Liver (tissue), 9 donors: ENCODE results near the gene GRM1. TPM values are rescaled to one million over a fixed set of nuclear protein-coding genes. Genes with fewer than 3 reads are reported as not detected.

Experiments
- DNase-seq: peaks from one replicate; pipeline ENCODE4 v3.0.0-alpha.2; 2017; ENCODE audit warnings: low spot score
- H3K27ac ChIP-seq, 2 donors: one replicate each; pipeline ENCODE4 v1.7.0; 2013; ENCODE audit warnings: inconsistent platforms in 2 of 2, low read length in 2 of 2, control low read depth in 1 of 2, low read depth in 1 of 2, mild to moderate bottlenecking in 1 of 2
- H3K27me3 ChIP-seq, 4 donors: one replicate each; pipeline versions ENCODE4 v1.6.1 to v1.7.0; 2013; ENCODE audit warnings: low read length in 3 of 4, inconsistent platforms in 1 of 4, mild to moderate bottlenecking in 1 of 4, moderate library complexity in 1 of 4; ENCODE audit not compliant: control insufficient read depth in 4 of 4, insufficient read depth in 4 of 4
- H3K36me3 ChIP-seq, 4 donors: one replicate each; pipeline versions ENCODE4 v1.6.1 to v1.7.0; 2013; ENCODE audit warnings: low read length in 3 of 4, mild to moderate bottlenecking in 3 of 4, low read depth in 1 of 4, moderate library complexity in 1 of 4; ENCODE audit not compliant: control insufficient read depth in 4 of 4, insufficient read depth in 3 of 4
- H3K4me1 ChIP-seq, 4 donors: one replicate each; pipeline versions ENCODE4 v1.6.1 to v1.7.0; 2013; ENCODE audit warnings: low read length in 3 of 4, mild to moderate bottlenecking in 3 of 4, moderate library complexity in 1 of 4; ENCODE audit not compliant: control insufficient read depth in 4 of 4, insufficient read depth in 4 of 4
- H3K4me3 ChIP-seq, 3 donors: one replicate each; pipeline versions ENCODE4 v1.6.1 to v1.7.0; 2013; ENCODE audit warnings: low read length in 3 of 3, control low read depth in 1 of 3, low read depth in 1 of 3, mild to moderate bottlenecking in 1 of 3
- H3K9ac ChIP-seq, 2 donors: one replicate each; pipeline ENCODE4 v1.7.0; 2013; ENCODE audit warnings: low read length in 2 of 2, mild to moderate bottlenecking in 2 of 2, moderate library complexity in 2 of 2, control low read depth in 1 of 2, low read depth in 1 of 2
- H3K9me3 ChIP-seq, 4 donors: one replicate each; pipeline versions ENCODE4 v1.6.1 to v1.7.0; 2013; ENCODE audit warnings: low read length in 3 of 4; ENCODE audit not compliant: control insufficient read depth in 4 of 4
- ATF3 ChIP-seq: IDR thresholded peaks from 2 replicates; pipeline ENCODE4 v1.6.1; 2016; ENCODE audit warnings: antibody characterized with exemption
- CTCF ChIP-seq: fragments of 150-350 bp; IDR thresholded peaks from 2 replicates; pipeline ENCODE4 v1.5.1; 2017; ENCODE audit warnings: improper control_type of control experiment, low read depth, low read length; ENCODE audit not compliant: missing input control
- EGR1 ChIP-seq, 2 donors: IDR thresholded peaks; 2 replicates each; pipeline ENCODE4 v1.6.1; 2016 to 2018; ENCODE audit warnings: antibody characterized with exemption in 2 of 2, low read depth in 2 of 2
- FOXA1 ChIP-seq: IDR thresholded peaks from 2 replicates; pipeline ENCODE4 v1.6.1; 2016; ENCODE audit warnings: antibody characterized with exemption
- FOXA2 ChIP-seq: IDR thresholded peaks from 2 replicates; pipeline ENCODE4 v1.6.1; 2016; ENCODE audit warnings: antibody characterized with exemption
- GABPA ChIP-seq, 2 donors: IDR thresholded peaks in 1 of 2; conservative IDR thresholded peaks in 1 of 2; 2 replicates each; pipeline ENCODE4 v1.6.1; 2016; ENCODE audit warnings: antibody characterized with exemption in 2 of 2, mild to moderate bottlenecking in 1 of 2, moderate library complexity in 1 of 2
- HNF4A ChIP-seq, 2 donors: conservative IDR thresholded peaks; 2 replicates each; pipeline ENCODE4 v1.6.1; 2016; ENCODE audit warnings: antibody characterized with exemption in 2 of 2, mild to moderate bottlenecking in 2 of 2
- HNF4G ChIP-seq: IDR thresholded peaks from 2 replicates; pipeline ENCODE4 v1.6.1; 2016; ENCODE audit warnings: antibody characterized with exemption
- JUND ChIP-seq, 2 donors: IDR thresholded peaks; 2 replicates each; pipeline ENCODE4 v1.6.1; 2016; ENCODE audit warnings: antibody characterized with exemption in 2 of 2
- MAX ChIP-seq: IDR thresholded peaks from 2 replicates; pipeline ENCODE4 v1.6.1; 2016; ENCODE audit warnings: antibody characterized with exemption
- NR2F2 ChIP-seq: IDR thresholded peaks from 2 replicates; pipeline ENCODE4 v1.6.1; 2016; ENCODE audit warnings: antibody characterized with exemption
- RAD21 ChIP-seq, 2 donors: IDR thresholded peaks; 2 replicates each; pipeline ENCODE4 v1.6.1; 2016; ENCODE audit warnings: antibody characterized with exemption in 2 of 2, mild to moderate bottlenecking in 2 of 2
- REST ChIP-seq: IDR thresholded peaks from 2 replicates; pipeline ENCODE4 v1.6.1; 2016; ENCODE audit warnings: antibody characterized with exemption, mild to moderate bottlenecking
- RXRA ChIP-seq, 2 donors: IDR thresholded peaks; 2 replicates each; pipeline ENCODE4 v1.6.1; 2017 to 2018; ENCODE audit warnings: antibody characterized with exemption in 2 of 2, mild to moderate bottlenecking in 1 of 2
- SP1 ChIP-seq: IDR thresholded peaks from 2 replicates; pipeline ENCODE4 v1.6.1; 2018; ENCODE audit warnings: antibody characterized with exemption, mild to moderate bottlenecking
- TAF1 ChIP-seq: conservative IDR thresholded peaks from 2 replicates; pipeline ENCODE4 v1.6.1; 2016; ENCODE audit warnings: antibody characterized with exemption, mild to moderate bottlenecking
- YY1 ChIP-seq: IDR thresholded peaks from 2 replicates; pipeline ENCODE4 v1.6.1; 2016; ENCODE audit warnings: antibody characterized with exemption, mild to moderate bottlenecking
- ZBTB33 ChIP-seq: IDR thresholded peaks from 2 replicates; pipeline ENCODE4 v1.6.1; 2016; ENCODE audit warnings: antibody characterized with exemption
- WGBS: extraction: QIAGEN DNeasy Blood & Tissue Kit; methylation state at CpG from one replicate; pipeline ENCODE4 v1.1.7; 2013; 5-methylcytosine and 5-hydroxymethylcytosine counted together
- polyA plus RNA-seq, 2 donors: library from polyadenylated mRNA; stranded (reverse) in 1 of 2; unstranded in 1 of 2; fragments of 200-250 nt in 1 of 2; fragments of >200 nt in 1 of 2; fragmentation: Nextera tagmentation in 1 of 2; extraction: Ambion mirVana in 1 of 2; gene quantifications; one replicate each; pipeline versions ENCODE4 v1.2.1 to v1.2.3, GENCODE V29; 2013 to 2015
- total RNA-seq, 2 donors: library from RNA; depleted of rRNA; stranded (reverse); fragments of >200 nt; gene quantifications; one replicate each; pipeline ENCODE4 v1.2.3, GENCODE V29; 2014
- donor health status: healthy.
- donor health status: healthy.
- donor health status: healthy.
- donor health status: healthy.
- donor health status: healthy.

The GRM1 gene
- total and polyA plus RNA-seq, 4 donors = under 0.01 to 0.05 (median 0.01) TPM; not detected in 1

GRCh38 chr6:146388736-146389364 lies 360.0 kb downstream of the GRM1 start (continued):
- TF ChIP-seq ZBTB33 (no peak), JUND (IDR thresholded peaks at IDR 0.05) (no peak)

- TF ChIP-seq FOXA2 (no peak), REST (no peak), CTCF (no peak), EGR1 (IDR thresholded peaks at IDR 0.05; ENCODE audit: low read depth in 2 of 2) (no peak), HNF4G (no peak), YY1 (no peak), GABPA (IDR thresholded peaks at IDR 0.05 in 1 of 2, conservative IDR thresholded peaks at IDR 0.05 in 1 of 2) (no peak), TAF1 (no peak), HNF4A (conservative IDR thresholded peaks at IDR 0.05) (no peak), ATF3 (no peak), RAD21 (IDR thresholded peaks at IDR 0.05) (no peak), JUND (IDR thresholded peaks at IDR 0.05) (no peak), SP1 (no peak), ZBTB33 (no peak), MAX (no peak), RXRA (IDR thresholded peaks at IDR 0.05) (no peak), NR2F2 (no peak), FOXA1 (no peak)
- H3K9me3 ChIP-seq = no peaks in the 10 kb centered on the region
- no peak for DNase-seq
- no peaks in the 10 kb centered on the region for H3K36me3 ChIP-seq
- 89% methylated on average over 4 of the region's 4 CpGs for WGBS
- no peak overlapping the region for H3K9ac ChIP-seq
- no peak overlapping the region for H3K4me3 ChIP-seq
- no peaks in the 10 kb centered on the region for H3K27me3 ChIP-seq
- H3K27ac ChIP-seq = no peak overlapping the region
- H3K4me1 ChIP-seq = no peaks in the 10 kb centered on the region
These were observed 360.9 kb downstream of the GRM1 start for GRCh38 chr6:146389740-146390139.
